GM13976 (cell line): ENCODE results near the gene DAAM2.

Experiments used
- DNase-seq: peaks from one replicate; pipeline ENCODE4 v3.0.0; 2012; ENCODE audit warnings: low spot score
- in situ Hi-C: fragments of 300-500 bp; cut with MboI; formaldehyde crosslinking; loops from one replicate; pipeline ENCODE4 v1.12.0; 2022; ENCODE audit warnings: low sequenced_read_pairs, mixed read lengths, inconsistent platforms; ENCODE audit not compliant: unreplicated experiment
- TF ChIP-seq, protein P1 (sequence below): IDR thresholded peaks from 2 replicates; pipeline ENCODE4 v1.5.1; 2012; ENCODE audit warnings: borderline replicate concordance, mild to moderate bottlenecking; ENCODE audit not compliant: insufficient read depth; ENCODE audit errors: extremely low read depth, missing control alignments, control extremely low read depth

The DAAM2 gene

DNA sequence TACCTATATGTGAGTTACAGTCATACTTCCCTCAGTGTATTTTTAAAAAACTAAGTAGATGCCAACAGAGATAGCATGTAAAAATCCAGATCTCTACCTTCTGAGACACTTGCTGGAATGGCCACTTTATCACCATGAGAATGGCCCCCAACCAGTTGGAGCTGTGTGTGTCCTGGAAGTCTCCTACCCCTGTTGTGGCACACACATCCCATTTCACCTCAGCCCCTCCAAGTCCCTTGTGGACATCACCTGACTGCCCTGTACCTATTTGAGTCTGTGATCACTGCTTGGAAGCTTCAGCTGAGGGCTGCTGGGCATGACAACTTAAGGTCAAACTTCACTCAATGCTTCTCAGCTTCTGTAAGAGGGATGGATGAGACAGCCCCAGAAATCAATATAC is 118.0 kb downstream of the DAAM2 start:
- in situ Hi-C loops = no loop called here
- TF ChIP-seq, protein P1, sequence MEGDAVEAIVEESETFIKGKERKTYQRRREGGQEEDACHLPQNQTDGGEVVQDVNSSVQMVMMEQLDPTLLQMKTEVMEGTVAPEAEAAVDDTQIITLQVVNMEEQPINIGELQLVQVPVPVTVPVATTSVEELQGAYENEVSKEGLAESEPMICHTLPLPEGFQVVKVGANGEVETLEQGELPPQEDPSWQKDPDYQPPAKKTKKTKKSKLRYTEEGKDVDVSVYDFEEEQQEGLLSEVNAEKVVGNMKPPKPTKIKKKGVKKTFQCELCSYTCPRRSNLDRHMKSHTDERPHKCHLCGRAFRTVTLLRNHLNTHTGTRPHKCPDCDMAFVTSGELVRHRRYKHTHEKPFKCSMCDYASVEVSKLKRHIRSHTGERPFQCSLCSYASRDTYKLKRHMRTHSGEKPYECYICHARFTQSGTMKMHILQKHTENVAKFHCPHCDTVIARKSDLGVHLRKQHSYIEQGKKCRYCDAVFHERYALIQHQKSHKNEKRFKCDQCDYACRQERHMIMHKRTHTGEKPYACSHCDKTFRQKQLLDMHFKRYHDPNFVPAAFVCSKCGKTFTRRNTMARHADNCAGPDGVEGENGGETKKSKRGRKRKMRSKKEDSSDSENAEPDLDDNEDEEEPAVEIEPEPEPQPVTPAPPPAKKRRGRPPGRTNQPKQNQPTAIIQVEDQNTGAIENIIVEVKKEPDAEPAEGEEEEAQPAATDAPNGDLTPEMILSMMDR = no peak
- no peak for DNase-seq

DNA sequence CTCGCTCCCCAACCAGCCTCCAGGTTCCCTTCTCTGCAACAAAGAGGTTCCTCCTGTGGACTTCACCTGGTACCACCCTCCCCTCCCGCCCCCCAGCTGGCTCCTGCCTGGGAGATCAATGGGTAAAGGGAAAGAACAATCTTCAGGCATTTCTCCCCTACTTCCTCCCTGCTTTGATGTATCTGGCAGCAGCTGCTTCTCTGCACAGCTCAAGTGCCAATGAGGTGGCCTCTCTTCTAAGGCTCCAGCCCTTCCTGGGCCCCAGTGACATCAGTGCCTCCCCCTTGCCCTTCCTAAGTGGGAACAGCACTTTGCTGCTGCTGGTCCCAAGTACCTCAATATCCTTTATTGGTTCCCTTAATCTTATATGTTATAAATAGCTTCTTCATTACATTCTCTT is 118.6 kb downstream of the DAAM2 start:
- in situ Hi-C loops = no loop called here
- no peak for DNase-seq
- TF ChIP-seq, protein P1 = no peak

DNA sequence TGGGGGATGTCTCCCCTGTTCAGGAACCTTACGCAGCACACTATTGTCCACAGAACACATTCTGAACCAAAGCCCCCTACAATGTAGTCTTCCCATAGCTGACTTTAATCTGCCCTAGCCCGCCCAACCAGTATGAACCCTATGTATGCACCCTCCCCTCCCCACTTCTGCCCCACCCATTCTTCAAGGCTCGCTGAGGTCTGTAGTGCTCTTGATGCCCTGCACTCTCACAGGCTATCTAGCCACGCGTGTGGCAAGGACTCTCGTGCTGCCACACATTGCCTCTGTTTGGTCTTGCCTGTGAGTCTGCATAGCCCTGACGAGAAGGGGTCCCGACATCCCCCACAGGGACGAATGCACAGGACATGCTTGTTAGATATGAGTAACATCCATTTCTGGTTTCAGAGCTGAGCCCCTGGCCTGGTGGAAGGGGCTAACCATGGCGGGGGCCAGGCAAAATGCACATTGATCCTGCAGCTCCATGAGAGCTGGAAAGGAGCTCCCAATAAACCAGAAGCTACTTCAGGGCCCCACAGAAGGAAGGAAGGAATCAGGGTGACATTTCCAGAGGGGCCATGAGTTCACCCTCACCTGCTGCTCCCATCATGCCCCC is 119.4 kb downstream of the DAAM2 start:
- in situ Hi-C loops = no loop called here
- DNase-seq = no peak
- TF ChIP-seq, protein P1 = no peak

DNA sequence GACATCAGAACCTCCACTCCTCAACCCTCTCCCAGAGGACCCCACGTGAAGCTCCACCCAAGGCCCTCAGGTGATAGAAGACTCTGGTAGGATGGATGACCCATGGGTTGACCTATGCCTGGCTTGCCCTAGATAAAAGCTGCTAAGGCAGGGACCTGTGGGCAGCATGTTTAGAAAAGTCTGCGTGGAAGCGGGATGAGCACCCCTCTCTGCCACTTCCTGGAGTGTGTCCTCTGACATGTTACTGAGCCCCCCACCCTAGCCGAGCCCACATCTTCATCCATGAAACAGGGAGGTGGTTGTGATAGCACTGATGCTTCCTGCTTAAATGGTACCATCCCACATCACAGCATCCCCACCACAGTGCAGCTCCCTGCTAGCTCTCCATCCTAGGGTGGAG is 120.3 kb downstream of the DAAM2 start:
- no peak for DNase-seq
- TF ChIP-seq, protein P1 = no peak
- in situ Hi-C loops = no loop called here

DNA sequence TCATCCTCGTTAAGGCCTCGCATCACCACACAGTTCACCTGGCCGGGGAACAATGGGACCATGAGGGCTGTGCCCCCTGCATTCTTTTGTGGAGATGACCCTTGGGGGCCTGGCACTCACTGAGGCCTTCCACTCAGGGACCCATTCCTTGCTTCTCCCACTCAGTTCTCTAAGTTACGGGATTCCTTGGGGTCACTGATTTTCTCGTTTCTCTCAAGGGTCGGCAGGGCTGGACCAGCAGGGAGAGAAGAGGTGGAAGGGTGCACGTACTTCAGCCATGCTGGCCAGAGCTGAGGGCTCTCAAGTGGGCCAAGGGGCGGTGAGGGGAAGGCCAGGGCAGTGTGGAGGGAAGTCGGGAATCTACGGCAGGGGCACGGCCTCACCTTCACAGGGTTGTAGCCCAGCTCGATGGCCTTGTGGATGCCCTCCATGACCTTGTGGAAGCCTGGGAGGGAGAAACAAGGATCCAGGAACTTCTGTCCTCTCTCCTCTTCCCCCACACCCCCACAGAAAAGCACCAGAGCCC is 121.3 kb downstream of the DAAM2 start:
- TF ChIP-seq, protein P1 = no peak
- no peak for DNase-seq
- in situ Hi-C loops = no loop called here

DNA sequence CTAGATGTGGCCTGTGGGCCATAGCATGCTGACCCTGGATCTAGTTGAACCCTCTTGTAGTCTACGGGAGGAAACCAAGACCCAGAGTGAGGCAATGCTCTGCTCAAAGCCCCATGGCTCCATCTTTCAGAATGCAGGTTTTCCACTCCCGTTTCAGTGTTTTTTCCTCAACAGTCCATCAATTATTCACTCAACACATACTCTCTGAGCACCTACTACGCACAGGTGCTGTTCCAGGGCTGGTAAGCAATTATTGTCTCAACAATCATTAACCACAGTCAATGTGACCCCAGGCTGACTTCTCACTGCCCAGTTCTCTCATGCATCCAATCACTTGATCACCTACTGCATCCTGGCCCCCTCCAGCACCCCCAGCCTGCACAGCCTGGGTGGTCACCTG is 122.1 kb downstream of the DAAM2 start:
- DNase-seq = no peak
- TF ChIP-seq, protein P1 = no peak
- in situ Hi-C loops = no loop called here
